ENCODE measurements around the gene WDR41. TPM values are rescaled to one million over a fixed set of nuclear protein-coding genes. Genes with fewer than 3 reads are reported as not detected.

WDR41 gene
- total RNA-seq, 1 experiment from 2014 or later: 107 TPM

DNA sequence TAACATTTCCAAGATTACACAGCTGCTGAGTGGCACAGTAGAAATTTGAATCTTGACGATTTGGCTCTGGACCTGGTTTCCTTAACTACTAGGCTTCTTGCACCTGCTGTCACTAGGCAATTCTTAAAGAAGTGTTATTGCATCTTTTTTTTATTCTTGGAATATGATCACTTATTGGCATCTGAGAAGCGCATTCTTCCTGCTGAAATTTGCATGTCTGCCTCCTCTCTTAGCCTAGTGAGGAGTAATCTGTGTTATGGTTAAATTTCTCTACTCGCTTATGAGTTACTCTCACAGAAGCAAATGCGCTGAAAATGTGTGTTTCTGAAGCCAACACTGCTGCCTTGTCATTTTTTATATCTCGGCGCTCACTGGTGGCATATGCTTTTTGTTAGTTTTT is 89.3 kb downstream of the WDR41 start:
- no peak overlapping the region for H3K4me3 Mint-ChIP-seq (ENCODE audit: unreplicated experiment)
- TF ChIP-seq, protein P1, sequence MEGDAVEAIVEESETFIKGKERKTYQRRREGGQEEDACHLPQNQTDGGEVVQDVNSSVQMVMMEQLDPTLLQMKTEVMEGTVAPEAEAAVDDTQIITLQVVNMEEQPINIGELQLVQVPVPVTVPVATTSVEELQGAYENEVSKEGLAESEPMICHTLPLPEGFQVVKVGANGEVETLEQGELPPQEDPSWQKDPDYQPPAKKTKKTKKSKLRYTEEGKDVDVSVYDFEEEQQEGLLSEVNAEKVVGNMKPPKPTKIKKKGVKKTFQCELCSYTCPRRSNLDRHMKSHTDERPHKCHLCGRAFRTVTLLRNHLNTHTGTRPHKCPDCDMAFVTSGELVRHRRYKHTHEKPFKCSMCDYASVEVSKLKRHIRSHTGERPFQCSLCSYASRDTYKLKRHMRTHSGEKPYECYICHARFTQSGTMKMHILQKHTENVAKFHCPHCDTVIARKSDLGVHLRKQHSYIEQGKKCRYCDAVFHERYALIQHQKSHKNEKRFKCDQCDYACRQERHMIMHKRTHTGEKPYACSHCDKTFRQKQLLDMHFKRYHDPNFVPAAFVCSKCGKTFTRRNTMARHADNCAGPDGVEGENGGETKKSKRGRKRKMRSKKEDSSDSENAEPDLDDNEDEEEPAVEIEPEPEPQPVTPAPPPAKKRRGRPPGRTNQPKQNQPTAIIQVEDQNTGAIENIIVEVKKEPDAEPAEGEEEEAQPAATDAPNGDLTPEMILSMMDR (IDR thresholded peaks at IDR 0.05; ENCODE audit: unreplicated experiment): no peak
- H3K36me3 Mint-ChIP-seq (ENCODE audit: insufficient read depth, unreplicated experiment): no peaks in the 10 kb centered on the region
- no peaks in the 10 kb centered on the region for H3K9me3 Mint-ChIP-seq (ENCODE audit: unreplicated experiment)
- intact Hi-C loops (cut with micrococcal nuclease): no loop called here
- POLR2A ChIA-PET: no interaction called here
- CTCF ChIA-PET: no interaction called here
- no TSS peak for BruUV-seq (replicated peaks)
- DNase-seq (ENCODE audit: unreplicated experiment): no peak
- H3K27me3 Mint-ChIP-seq (ENCODE audit: insufficient read depth, unreplicated experiment): peaks cover 9% of the 10 kb centered on the region
- H3K4me1 Mint-ChIP-seq (ENCODE audit: insufficient read depth, unreplicated experiment): no peaks in the 10 kb centered on the region
- no peak overlapping the region for H3K27ac Mint-ChIP-seq (ENCODE audit: low read depth, unreplicated experiment)

DNA sequence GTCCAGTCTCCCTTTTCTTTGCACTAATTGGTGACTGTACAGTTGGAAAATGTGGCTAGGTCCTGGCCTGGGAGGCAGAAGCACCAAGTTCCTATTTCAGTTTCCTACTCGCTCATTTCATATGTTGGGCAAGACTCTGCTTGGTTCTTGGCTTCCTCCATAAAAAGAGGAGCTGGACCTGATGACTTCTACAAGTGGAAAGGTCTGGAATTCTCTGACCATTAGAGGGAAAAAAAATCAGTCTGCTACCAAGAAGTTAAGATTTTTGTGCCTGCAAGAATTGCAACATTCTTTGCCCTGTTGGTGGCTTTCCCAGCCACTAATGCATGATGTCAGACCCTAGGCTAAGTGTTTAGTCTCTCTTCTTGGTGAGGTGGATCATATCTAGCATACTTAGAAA is 91.5 kb downstream of the WDR41 start:
- no peak for DNase-seq (ENCODE audit: unreplicated experiment)
- H3K4me1 Mint-ChIP-seq (ENCODE audit: insufficient read depth, unreplicated experiment): no peaks in the 10 kb centered on the region
- no peaks in the 10 kb centered on the region for H3K27me3 Mint-ChIP-seq (ENCODE audit: insufficient read depth, unreplicated experiment)
- no peak overlapping the region for H3K27ac Mint-ChIP-seq (ENCODE audit: low read depth, unreplicated experiment)
- TF ChIP-seq, protein P1 (IDR thresholded peaks at IDR 0.05; ENCODE audit: unreplicated experiment): no peak
- H3K9me3 Mint-ChIP-seq (ENCODE audit: unreplicated experiment): no peaks in the 10 kb centered on the region
- H3K36me3 Mint-ChIP-seq (ENCODE audit: insufficient read depth, unreplicated experiment): no peaks in the 10 kb centered on the region
- ChIA-PET POLR2A (no interaction called here), CTCF (no interaction called here)
- H3K4me3 Mint-ChIP-seq (ENCODE audit: unreplicated experiment): no peak overlapping the region
- no TSS peak for BruUV-seq (replicated peaks)
- intact Hi-C loops (cut with micrococcal nuclease): no loop called here

DNA sequence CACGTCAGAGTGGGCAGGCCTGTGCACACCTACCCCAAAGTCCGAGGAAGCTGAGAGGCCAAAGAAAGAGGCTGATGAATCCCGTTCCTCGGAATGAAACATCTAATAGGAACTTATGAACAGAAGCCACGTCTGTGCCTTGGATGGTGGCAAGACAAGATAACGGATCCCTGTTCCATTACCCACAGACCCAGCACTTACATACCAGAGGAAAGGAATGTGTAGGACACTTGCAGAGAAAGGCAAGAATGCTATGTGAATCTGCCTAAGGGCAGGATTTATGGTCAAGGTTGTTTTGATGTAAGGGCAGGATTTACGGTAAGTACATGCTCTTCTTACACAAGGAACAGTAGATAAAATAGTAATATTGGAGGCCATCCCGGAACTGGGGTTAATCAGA is 93.2 kb downstream of the WDR41 start:
- no peak overlapping the region for H3K4me3 Mint-ChIP-seq (ENCODE audit: unreplicated experiment)
- intact Hi-C loops (cut with micrococcal nuclease): no loop called here
- H3K4me1 Mint-ChIP-seq (ENCODE audit: insufficient read depth, unreplicated experiment): no peaks in the 10 kb centered on the region
- CTCF ChIA-PET: no interaction called here
- BruUV-seq (replicated peaks): no TSS peak
- TF ChIP-seq, protein P1 (IDR thresholded peaks at IDR 0.05; ENCODE audit: unreplicated experiment): no peak
- H3K36me3 Mint-ChIP-seq (ENCODE audit: insufficient read depth, unreplicated experiment): no peaks in the 10 kb centered on the region
- H3K27me3 Mint-ChIP-seq (ENCODE audit: insufficient read depth, unreplicated experiment): no peaks in the 10 kb centered on the region
- DNase-seq (ENCODE audit: unreplicated experiment): no peak
- H3K9me3 Mint-ChIP-seq (ENCODE audit: unreplicated experiment): no peaks in the 10 kb centered on the region
- POLR2A ChIA-PET: no interaction called here
- no peak overlapping the region for H3K27ac Mint-ChIP-seq (ENCODE audit: low read depth, unreplicated experiment)

- no peak for DNase-seq (ENCODE audit: unreplicated experiment)
- intact Hi-C loops (cut with micrococcal nuclease): no loop called here
- H3K36me3 Mint-ChIP-seq (ENCODE audit: insufficient read depth, unreplicated experiment): no peaks in the 10 kb centered on the region
- TF ChIP-seq, protein P1 (IDR thresholded peaks at IDR 0.05; ENCODE audit: unreplicated experiment): no peak
- POLR2A ChIA-PET: no interaction called here
- CTCF ChIA-PET: no interaction called here
- no peaks in the 10 kb centered on the region for H3K27me3 Mint-ChIP-seq (ENCODE audit: insufficient read depth, unreplicated experiment)
- no peak overlapping the region for H3K4me3 Mint-ChIP-seq (ENCODE audit: unreplicated experiment)
- H3K4me1 Mint-ChIP-seq (ENCODE audit: insufficient read depth, unreplicated experiment): no peaks in the 10 kb centered on the region
- no peak overlapping the region for H3K27ac Mint-ChIP-seq (ENCODE audit: low read depth, unreplicated experiment)
- no TSS peak for BruUV-seq (replicated peaks)
- H3K9me3 Mint-ChIP-seq (ENCODE audit: unreplicated experiment): no peaks in the 10 kb centered on the region
Observed at GRCh38 chr5:77398458-77398857, 93.7 kb downstream of the WDR41 start.
